Measurements from ENCODE around the gene ASPSCR1.

ASPSCR1 gene

GRCh38 chr17:82055023-82055964, 77.9 kb downstream of the ASPSCR1 start:
- no peak overlapping the region for H3K4me2 ChIP-seq (ENCODE audit: low read depth, low read length, poor library complexity, severe bottlenecking)
- H3K36me3 ChIP-seq (ENCODE audit: low read length): no peaks in the 10 kb centered on the region
- H3K9me3 ChIP-seq (ENCODE audit: insufficient read depth, low read length): no peaks in the 10 kb centered on the region
- H3K27ac ChIP-seq (ENCODE audit: low read depth, low read length): no peak overlapping the region
- no peak overlapping the region for H2AFZ ChIP-seq (ENCODE audit: low read depth, low read length, severe bottlenecking)
- no peak overlapping the region for H3K4me3 ChIP-seq (ENCODE audit: insufficient read depth, low read length, poor library complexity, severe bottlenecking)
- H4K20me1 ChIP-seq (ENCODE audit: low read depth, low read length): no peaks in the 10 kb centered on the region
- H3K9ac ChIP-seq (ENCODE audit: low read length): no peak overlapping the region
- no peaks in the 10 kb centered on the region for H3K27me3 ChIP-seq (ENCODE audit: low read length)
- no peak for TF ChIP-seq EZH2phosphoT487 (conservative IDR thresholded peaks at IDR 0.05; ENCODE audit: low read length)
- TF ChIP-seq CTCF (IDR thresholded peaks at IDR 0.05; ENCODE audit: insufficient read depth, low read length, poor library complexity, severe bottlenecking): no peak
- peaks cover 10% of the 10 kb centered on the region for H3K79me2 ChIP-seq (ENCODE audit: insufficient read depth, low read length)
- no peaks in the 10 kb centered on the region for H3F3A ChIP-seq (ENCODE audit: insufficient read depth)
- H3K9me2 ChIP-seq (replicated peaks; ENCODE audit: insufficient read depth, low read length): no peaks in the 10 kb centered on the region

GRCh38 chr17:82055965-82056728, 78.7 kb downstream of the ASPSCR1 start:
- Histone ChIP-seq H2AFZ (ENCODE audit: low read depth, low read length, severe bottlenecking) (no peak overlapping the region), H3K4me2 (ENCODE audit: low read depth, low read length, poor library complexity, severe bottlenecking) (no peak overlapping the region), H3F3A (ENCODE audit: insufficient read depth) (no peaks in the 10 kb centered on the region), H3K79me2 (ENCODE audit: insufficient read depth, low read length) (peaks cover 10% of the 10 kb centered on the region), H3K9me2 (replicated peaks; ENCODE audit: insufficient read depth, low read length) (no peaks in the 10 kb centered on the region), H3K36me3 (ENCODE audit: low read length) (no peaks in the 10 kb centered on the region), H3K4me3 (ENCODE audit: insufficient read depth, low read length, poor library complexity, severe bottlenecking) (no peak overlapping the region), H3K9me3 (ENCODE audit: insufficient read depth, low read length) (no peaks in the 10 kb centered on the region), H3K27ac (ENCODE audit: low read depth, low read length) (no peak overlapping the region), H4K20me1 (ENCODE audit: low read depth, low read length) (no peaks in the 10 kb centered on the region), H3K9ac (ENCODE audit: low read length) (no peak overlapping the region), H3K27me3 (ENCODE audit: low read length) (no peaks in the 10 kb centered on the region)
- TF ChIP-seq EZH2phosphoT487 (conservative IDR thresholded peaks at IDR 0.05; ENCODE audit: low read length): no peak
- no peak for TF ChIP-seq CTCF (IDR thresholded peaks at IDR 0.05; ENCODE audit: insufficient read depth, low read length, poor library complexity, severe bottlenecking)

GRCh38 chr17:82056729-82057621, 79.5 kb downstream of the ASPSCR1 start:
- no peak overlapping the region for H3K4me3 ChIP-seq (ENCODE audit: insufficient read depth, low read length, poor library complexity, severe bottlenecking)
- H3F3A ChIP-seq (ENCODE audit: insufficient read depth): no peaks in the 10 kb centered on the region
- H3K9ac ChIP-seq (ENCODE audit: low read length): no peak overlapping the region
- no peaks in the 10 kb centered on the region for H3K27me3 ChIP-seq (ENCODE audit: low read length)
- TF ChIP-seq CTCF (IDR thresholded peaks at IDR 0.05; ENCODE audit: insufficient read depth, low read length, poor library complexity, severe bottlenecking): no peak
- no peak for TF ChIP-seq EZH2phosphoT487 (conservative IDR thresholded peaks at IDR 0.05; ENCODE audit: low read length)
- no peaks in the 10 kb centered on the region for H3K9me3 ChIP-seq (ENCODE audit: insufficient read depth, low read length)
- peaks cover 10% of the 10 kb centered on the region for H3K79me2 ChIP-seq (ENCODE audit: insufficient read depth, low read length)
- no peaks in the 10 kb centered on the region for H4K20me1 ChIP-seq (ENCODE audit: low read depth, low read length)
- H3K27ac ChIP-seq (ENCODE audit: low read depth, low read length): no peak overlapping the region
- no peak overlapping the region for H2AFZ ChIP-seq (ENCODE audit: low read depth, low read length, severe bottlenecking)
- H3K4me2 ChIP-seq (ENCODE audit: low read depth, low read length, poor library complexity, severe bottlenecking): no peak overlapping the region
- no peaks in the 10 kb centered on the region for H3K9me2 ChIP-seq (replicated peaks; ENCODE audit: insufficient read depth, low read length)
- no peaks in the 10 kb centered on the region for H3K36me3 ChIP-seq (ENCODE audit: low read length)

All from SU-DHL-6 (cell line).